Measurements from ENCODE around the gene NBEA. TPM values are rescaled to one million over a fixed set of nuclear protein-coding genes. Genes with fewer than 3 reads are reported as not detected.
A peak's percentile ranks its signal among the peaks of the same experiment; 100 is the strongest.
"Not testable (repeated sequence)": the region's sequence is repeated elsewhere in the genome, so short reads cannot be mapped to it uniquely, and the experiment has no call there.

The NBEA gene
- total and polyA plus RNA-seq, 8 donors: 5.9 to 14.1 (median 11.3) TPM

DNA sequence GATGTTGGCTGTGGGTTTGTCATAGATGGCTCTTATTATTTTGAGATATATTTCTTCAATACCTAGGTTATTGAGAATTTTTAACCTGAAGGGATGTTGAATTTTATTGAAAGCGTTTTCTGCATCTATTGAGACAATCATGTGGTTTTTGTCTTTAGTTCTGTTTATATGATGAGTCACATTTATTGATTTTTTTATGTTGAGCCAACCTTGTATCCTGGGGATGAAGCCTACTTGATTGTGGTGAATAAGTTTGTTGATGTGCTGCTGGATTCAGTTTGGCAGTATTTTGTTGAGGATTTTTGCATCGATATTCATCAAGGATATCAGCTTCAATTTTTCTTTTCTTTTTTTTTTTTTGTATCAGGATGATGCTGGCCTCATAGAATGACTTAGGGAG lies 29.4 kb downstream of the NBEA start:
- DNase-seq: no peak
- Histone ChIP-seq H3K27ac (no peak overlapping the region), H3K36me3 (no peaks in the 10 kb centered on the region), H3K4me1 (no peaks in the 10 kb centered on the region), H3K4me3 (no peak overlapping the region), H3K27me3 (no peaks in the 10 kb centered on the region), H3K9me3 (peaks cover 0 to 18% of the 10 kb centered on the region in 2 donors)
- intact Hi-C loops (cut with DNase I): no loop called here
- TF ChIP-seq, protein P1, sequence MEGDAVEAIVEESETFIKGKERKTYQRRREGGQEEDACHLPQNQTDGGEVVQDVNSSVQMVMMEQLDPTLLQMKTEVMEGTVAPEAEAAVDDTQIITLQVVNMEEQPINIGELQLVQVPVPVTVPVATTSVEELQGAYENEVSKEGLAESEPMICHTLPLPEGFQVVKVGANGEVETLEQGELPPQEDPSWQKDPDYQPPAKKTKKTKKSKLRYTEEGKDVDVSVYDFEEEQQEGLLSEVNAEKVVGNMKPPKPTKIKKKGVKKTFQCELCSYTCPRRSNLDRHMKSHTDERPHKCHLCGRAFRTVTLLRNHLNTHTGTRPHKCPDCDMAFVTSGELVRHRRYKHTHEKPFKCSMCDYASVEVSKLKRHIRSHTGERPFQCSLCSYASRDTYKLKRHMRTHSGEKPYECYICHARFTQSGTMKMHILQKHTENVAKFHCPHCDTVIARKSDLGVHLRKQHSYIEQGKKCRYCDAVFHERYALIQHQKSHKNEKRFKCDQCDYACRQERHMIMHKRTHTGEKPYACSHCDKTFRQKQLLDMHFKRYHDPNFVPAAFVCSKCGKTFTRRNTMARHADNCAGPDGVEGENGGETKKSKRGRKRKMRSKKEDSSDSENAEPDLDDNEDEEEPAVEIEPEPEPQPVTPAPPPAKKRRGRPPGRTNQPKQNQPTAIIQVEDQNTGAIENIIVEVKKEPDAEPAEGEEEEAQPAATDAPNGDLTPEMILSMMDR (IDR thresholded peaks at IDR 0.05): no peak
- no peak for ATAC-seq

DNA sequence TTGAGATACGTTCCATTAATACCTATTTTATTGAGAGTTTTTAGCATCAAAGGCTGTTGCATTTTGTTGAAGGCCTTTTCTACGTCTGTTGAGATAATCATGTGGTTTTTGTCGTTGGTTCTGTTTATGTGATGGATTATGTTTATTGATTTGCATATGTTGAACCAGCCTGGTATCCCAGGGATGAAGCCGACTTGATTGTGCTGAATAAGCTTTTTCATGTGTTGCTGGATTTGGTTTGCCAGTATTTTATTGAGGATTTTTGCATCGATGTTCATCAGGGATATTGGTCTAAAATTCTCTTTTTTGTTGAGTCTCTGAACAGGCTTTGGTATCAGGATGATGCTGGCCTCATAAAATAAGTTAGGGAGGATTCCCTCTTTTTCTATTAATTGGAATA lies 43.1 kb downstream of the NBEA start:
- intact Hi-C loops (cut with DNase I): not testable (repeated sequence)

DNA sequence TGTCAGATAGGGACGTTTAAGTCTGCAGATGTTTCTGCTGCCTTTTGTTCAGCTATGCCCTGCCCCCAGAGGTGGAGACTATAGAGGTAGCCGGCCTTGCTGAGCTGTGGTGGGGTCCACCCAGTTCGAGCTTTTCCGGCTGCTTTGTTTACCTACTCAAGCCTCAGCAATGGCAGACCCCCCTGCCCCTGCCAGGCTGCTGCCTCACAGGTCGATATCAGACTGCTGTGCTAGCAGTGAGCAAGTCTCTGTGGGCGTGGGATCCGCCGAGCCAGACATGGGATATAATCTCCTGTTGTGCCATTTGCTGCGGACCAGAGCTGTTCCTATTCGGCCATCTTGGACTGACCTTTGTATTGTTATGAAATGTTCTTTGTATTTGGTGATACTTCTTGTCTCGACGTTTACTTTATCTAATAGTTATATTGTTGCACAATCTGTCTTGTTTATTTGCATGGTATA lies 46.3 kb downstream of the NBEA start:
- TF ChIP-seq, protein P1 (IDR thresholded peaks at IDR 0.05): no peak
- Histone ChIP-seq H3K36me3 (no peaks in the 10 kb centered on the region), H3K27me3 (no peaks in the 10 kb centered on the region), H3K4me3 (no peak overlapping the region), H3K4me1 (no peaks in the 10 kb centered on the region), H3K27ac (no peak overlapping the region), H3K9me3 (peaks cover 0 to 36% of the 10 kb centered on the region in 2 donors)
- intact Hi-C loops (cut with DNase I): no loop called here
- ATAC-seq: no peak
- DNase-seq: peak in 1 of 4 donors; percentile 53

More for the DNA sequence above, 43.1 kb downstream of the NBEA start:
- not testable (repeated sequence) for H3K27ac ChIP-seq, H3K4me1 ChIP-seq, H3K27me3 ChIP-seq, DNase-seq, ATAC-seq, H3K36me3 ChIP-seq, H3K4me3 ChIP-seq
- peaks cover 0 to 27% of the 10 kb centered on the region in 2 donors for H3K9me3 ChIP-seq

DNA sequence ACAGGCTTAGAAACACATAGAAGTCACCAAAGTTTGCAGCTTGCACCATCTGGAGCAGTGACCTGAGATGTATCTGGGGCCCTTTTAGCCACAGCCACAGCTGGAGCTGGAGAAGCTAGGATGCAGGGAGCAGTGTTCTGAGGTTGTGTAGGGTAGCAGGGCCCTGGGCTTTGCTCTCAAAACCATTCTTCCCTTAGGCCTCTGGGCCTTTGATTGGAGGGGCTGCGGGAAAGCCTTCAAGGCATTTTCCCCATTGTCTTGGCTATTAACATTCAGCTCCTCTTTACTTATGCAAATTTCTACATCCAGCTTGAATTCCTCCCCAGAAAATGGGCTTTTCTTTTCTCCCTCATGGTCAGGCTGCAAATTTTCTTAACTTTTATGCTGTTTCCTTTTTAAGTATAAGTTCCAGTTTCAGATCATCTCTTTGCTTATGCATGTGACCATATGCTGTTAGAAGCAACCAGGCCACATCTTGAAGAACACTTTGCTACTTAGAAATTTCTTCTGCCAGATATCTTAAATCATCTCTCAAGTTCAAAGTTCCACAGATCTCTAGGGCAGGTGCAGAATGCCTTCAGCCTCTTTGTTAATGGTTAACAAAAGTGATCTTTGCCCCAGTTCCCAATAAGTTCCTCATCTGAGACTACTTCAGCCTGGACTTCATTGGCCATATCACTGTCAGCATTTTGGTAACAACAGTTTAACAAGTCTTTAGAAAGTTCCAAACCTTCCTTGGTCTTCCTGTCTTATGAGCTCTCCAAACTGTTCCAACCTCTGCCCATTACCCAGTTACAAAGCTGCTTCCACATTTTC lies 48.5 kb downstream of the NBEA start:
- Histone ChIP-seq H3K9me3 (peaks cover 0 to 35% of the 10 kb centered on the region in 2 donors), H3K4me3 (no peak overlapping the region), H3K4me1 (no peaks in the 10 kb centered on the region), H3K27ac (no peak overlapping the region), H3K27me3 (no peaks in the 10 kb centered on the region), H3K36me3 (no peaks in the 10 kb centered on the region)
- DNase-seq (no peak), ATAC-seq (no peak)
- intact Hi-C loops (cut with DNase I): no loop called here
- TF ChIP-seq, protein P1 (IDR thresholded peaks at IDR 0.05): no peak

DNA sequence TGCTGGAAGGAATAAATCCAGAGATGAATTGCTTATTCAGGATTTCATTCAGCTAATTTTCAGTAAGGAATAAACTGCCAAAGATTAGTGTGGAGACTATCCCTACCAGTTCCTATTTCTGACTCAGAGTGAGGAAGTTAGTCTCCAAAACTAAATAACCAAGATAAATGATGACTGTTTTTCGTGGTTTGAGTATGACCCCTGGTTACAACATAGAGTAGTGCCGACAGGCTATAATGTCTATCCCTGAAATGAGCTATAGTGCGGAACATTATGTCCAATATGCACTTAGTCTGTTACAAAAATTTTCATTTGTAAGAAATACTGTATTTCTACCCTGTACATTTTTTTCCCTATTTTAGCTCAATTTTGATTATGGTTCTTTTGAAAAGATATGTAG lies 51.4 kb downstream of the NBEA start:
- DNase-seq (no peak), ATAC-seq (no peak)
- no peak overlapping the region for H3K27ac ChIP-seq
- H3K4me1 ChIP-seq: no peaks in the 10 kb centered on the region
- intact Hi-C loops (cut with DNase I): no loop called here
- H3K36me3 ChIP-seq: no peaks in the 10 kb centered on the region
- no peaks in the 10 kb centered on the region for H3K27me3 ChIP-seq
- peaks cover 0 to 35% of the 10 kb centered on the region in 2 donors for H3K9me3 ChIP-seq
- no peak overlapping the region for H3K4me3 ChIP-seq
- TF ChIP-seq, protein P1 (IDR thresholded peaks at IDR 0.05): no peak

DNA sequence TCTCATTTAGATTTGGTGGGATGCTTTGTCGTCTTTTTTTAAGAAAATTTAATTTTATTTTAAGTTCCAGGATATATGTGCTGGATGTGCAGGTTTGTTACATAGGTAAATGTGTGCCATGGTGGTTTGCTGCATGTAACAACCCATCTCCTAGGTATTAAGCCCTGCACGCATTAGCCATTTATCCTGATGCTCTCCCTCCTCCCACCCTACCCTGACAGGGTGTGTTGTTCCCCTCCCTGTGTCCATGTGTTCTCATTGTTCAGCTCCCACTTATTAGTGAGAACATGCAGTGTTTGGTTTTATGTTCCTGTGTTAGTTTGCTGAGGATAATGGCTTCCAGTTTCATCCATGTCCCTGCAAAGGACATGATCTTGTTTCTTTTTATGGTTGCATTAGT lies 61.7 kb downstream of the NBEA start:
- intact Hi-C loops (cut with DNase I); DNase-seq; H3K4me1 ChIP-seq; H3K9me3 ChIP-seq; H3K27ac ChIP-seq; H3K36me3 ChIP-seq; H3K27me3 ChIP-seq; H3K4me3 ChIP-seq; ATAC-seq: not testable (repeated sequence)
